Lower leg skin (tissue), 4 donors: Measurements from ENCODE around the gene BOD1L1. TPM values are rescaled to one million over a fixed set of nuclear protein-coding genes. Genes with fewer than 3 reads are reported as not detected.

Experiments used
- DNase-seq, 2 donors: peaks; one replicate each; pipeline ENCODE4 v3.0.0-alpha.2; 2019; ENCODE audit warnings: low spot score in 2 of 2
- H3K4me3 ChIP-seq: fragments of 200-600 bp; sonication (generic); 2 replicates; pipeline ENCODE4 v1.5.1; 2017; ENCODE audit warnings: mild to moderate bottlenecking, low read depth; ENCODE audit not compliant: poor library complexity, severe bottlenecking
- POLR2A ChIP-seq, 2 donors: fragments of 450-650 bp; IDR thresholded peaks; one replicate each; pipeline ENCODE4 v1.6.1; 2016 to 2017; ENCODE audit warnings: antibody characterized with exemption in 2 of 2, mild to moderate bottlenecking in 1 of 2, moderate library complexity in 1 of 2
- WGBS, 2 donors: methylation state at CpG; one replicate each; pipeline ENCODE4 v1.1.5; 2018; 5-methylcytosine and 5-hydroxymethylcytosine counted together
- intact Hi-C: fragments of 100-400 bp; cut with DNase I; formaldehyde crosslinking; loops from one replicate; pipeline ENCODE4 v1.15.0; 2023; ENCODE audit warnings: low total_unique reads
- total RNA-seq, 4 donors: library from RNA; depleted of rRNA; stranded (reverse); fragments of >200 nt; gene quantifications; one replicate each; pipeline ENCODE4 v1.1.0, GENCODE V29; 2016
- TF ChIP-seq, protein P1 (sequence below), 3 donors: fragments of 450-650 bp; IDR thresholded peaks; one replicate each; pipeline ENCODE4 v1.5.1; 2016; ENCODE audit warnings: antibody characterized with exemption in 3 of 3, mild to moderate bottlenecking in 3 of 3, moderate library complexity in 2 of 3

Gene BOD1L1
- total RNA-seq: 10 to 100 TPM; 25.3 to 32.7 (median 30.6) TPM

DNA sequence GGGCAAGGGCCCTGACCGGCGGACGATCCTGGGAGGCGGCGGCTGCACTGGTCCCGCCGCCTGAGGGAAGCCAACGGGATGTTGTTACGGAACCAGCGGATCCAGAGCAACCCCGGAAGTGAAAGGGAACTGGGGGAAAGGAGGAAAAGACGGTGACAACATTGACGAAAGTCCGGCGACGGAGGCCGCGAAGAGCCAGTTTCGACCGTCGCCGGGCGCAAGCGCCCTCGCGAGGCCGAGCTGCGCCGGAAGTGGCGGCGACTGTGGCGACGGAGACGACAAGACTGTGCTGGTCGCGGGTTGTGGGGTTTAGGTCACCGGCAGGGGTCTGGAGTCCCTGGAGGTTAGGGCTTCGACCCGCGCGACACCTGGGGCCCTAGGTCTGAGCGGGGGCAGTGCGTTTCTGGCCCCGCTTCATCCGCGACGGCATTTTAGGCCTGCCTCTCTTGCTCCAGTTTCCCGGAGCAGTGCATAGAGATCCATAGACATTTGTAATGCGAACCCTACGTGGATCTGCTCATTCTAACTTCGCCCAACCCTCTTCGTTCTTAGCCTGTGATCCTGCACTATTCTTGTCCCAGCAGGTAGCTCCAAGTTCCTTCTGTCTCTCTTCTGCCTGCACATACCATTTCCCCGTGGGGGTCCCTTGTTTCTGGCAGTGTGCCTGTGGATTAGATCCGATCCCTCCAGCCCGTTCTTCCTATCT, at the start of gene BOD1L1:
Gene BOD1L1 (minus strand): TSS at position 120 of the 706 bp plus-strand sequence. CDS start 138 bp downstream, outside the sequence.
- peak in 1 of 2 donors; percentile 30 for TF ChIP-seq POLR2A (IDR thresholded peaks at IDR 0.05)
- TF ChIP-seq, protein P1, sequence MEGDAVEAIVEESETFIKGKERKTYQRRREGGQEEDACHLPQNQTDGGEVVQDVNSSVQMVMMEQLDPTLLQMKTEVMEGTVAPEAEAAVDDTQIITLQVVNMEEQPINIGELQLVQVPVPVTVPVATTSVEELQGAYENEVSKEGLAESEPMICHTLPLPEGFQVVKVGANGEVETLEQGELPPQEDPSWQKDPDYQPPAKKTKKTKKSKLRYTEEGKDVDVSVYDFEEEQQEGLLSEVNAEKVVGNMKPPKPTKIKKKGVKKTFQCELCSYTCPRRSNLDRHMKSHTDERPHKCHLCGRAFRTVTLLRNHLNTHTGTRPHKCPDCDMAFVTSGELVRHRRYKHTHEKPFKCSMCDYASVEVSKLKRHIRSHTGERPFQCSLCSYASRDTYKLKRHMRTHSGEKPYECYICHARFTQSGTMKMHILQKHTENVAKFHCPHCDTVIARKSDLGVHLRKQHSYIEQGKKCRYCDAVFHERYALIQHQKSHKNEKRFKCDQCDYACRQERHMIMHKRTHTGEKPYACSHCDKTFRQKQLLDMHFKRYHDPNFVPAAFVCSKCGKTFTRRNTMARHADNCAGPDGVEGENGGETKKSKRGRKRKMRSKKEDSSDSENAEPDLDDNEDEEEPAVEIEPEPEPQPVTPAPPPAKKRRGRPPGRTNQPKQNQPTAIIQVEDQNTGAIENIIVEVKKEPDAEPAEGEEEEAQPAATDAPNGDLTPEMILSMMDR (IDR thresholded peaks at IDR 0.05): peak in 1 of 3 donors; percentile 57
- DNase-seq: peak; percentile 90 to 96
- 0% methylated on average over 49 to 54 of the region's 55 CpGs for WGBS, 2 donors
- H3K4me3 ChIP-seq: peak within 1 kb of the TSS; percentile 65
- intact Hi-C loops: no loop called here

DNA sequence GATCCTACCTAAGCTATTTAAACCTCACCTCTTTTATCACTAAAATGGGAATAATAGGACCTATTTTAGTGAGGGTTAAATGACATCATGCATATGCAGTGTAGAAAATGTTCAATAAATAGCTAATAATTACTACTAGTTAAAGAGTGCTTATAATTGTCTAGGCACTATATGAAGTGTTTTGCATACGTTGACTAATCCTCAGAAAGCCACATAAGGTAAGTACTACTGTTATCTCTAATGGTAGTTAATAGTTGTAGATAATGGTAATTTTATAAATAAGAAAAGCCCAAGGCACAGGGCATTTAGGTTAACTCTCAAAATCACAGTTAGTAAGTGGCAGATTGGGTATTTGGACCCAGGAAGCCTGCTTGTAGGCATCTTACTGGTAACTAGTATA, 47.4 kb upstream of the BOD1L1 start:
- WGBS, 2 donors: 79 to 88% methylated on average over 1 of the region's 1 CpG
- no peak for TF ChIP-seq POLR2A (IDR thresholded peaks at IDR 0.05)
- TF ChIP-seq, protein P1 (IDR thresholded peaks at IDR 0.05): no peak
- H3K4me3 ChIP-seq: no peak overlapping the region
- no peak for DNase-seq
- intact Hi-C loops: no loop called here

DNA sequence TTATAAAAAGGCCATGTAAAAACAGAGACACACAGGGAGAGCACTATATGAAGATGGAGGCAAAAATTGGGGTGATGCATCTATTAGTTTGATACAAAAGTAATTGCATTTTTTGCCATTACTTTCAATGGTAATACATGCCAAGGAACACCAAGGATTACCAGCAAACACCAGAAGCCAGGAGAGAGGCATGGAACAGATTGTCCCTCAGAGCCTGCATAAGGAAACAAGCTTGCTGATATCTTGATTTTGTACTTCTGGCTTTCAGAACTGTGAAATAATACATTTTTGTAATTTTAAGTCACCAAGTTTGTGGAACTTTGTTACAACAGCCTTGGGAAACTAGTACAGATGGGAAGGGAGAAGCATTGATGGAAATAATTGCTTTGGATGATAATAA, 45.6 kb upstream of the BOD1L1 start:
- DNase-seq: no peak
- intact Hi-C loops: no loop called here
- TF ChIP-seq, protein P1 (IDR thresholded peaks at IDR 0.05): no peak
- TF ChIP-seq POLR2A (IDR thresholded peaks at IDR 0.05): no peak

GRCh38 chr4:13670456-13671160, 43.1 kb upstream of the BOD1L1 start:
- DNase-seq: no peak
- intact Hi-C loops: no loop called here
- WGBS, 2 donors: 86 to 87% methylated on average over 4 of the region's 4 CpGs
- no peak overlapping the region for H3K4me3 ChIP-seq
- TF ChIP-seq POLR2A (IDR thresholded peaks at IDR 0.05): no peak
- TF ChIP-seq, protein P1 (IDR thresholded peaks at IDR 0.05): no peak

More for the DNA sequence above, 45.6 kb upstream of the BOD1L1 start:
- H3K4me3 ChIP-seq: no peak overlapping the region

DNA sequence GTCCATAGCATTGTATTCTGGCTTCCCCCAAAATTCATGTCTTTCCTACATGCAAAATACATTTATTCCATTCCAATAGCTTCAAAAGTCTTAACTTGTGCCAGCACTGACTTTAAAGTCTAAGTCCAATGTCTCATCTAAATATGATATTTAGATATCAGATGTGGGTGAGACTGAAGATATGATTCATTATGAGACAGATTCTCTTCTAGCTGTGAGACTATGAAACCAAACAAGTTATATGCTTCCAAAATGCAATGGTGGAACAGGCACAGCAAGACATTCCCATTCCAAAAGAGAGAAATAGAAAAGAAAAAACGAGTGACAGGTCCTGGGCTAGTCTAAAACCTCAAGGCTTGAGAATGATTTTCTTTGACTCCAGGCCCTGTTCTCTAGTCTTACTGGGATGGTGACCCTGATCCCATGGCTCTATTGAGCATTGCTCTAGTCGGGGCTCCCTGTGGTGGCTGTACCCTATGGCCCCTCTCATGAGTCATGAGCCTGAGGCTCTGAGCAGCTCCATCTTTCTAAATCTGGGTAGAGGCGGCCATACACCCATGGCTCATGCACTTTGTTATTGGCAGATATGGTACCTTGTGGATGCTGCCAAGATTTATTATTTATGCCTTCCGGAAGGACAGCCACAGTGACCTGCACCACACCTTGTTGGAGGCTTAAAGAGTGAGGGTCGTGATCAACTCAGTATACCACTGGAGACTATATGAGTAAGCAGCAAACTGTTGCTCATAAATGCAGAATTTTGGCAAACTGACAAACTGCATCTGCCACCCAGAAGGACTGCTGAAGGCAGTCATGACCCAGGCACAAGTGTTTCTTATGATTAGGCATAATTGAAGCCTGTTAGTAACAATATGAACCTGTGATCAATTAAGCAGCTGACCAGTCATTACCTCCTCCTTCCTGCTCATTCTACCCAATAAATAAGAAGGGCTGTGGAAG, 38.5 kb upstream of the BOD1L1 start:
- DNase-seq: no peak
- TF ChIP-seq POLR2A (IDR thresholded peaks at IDR 0.05): no peak
- TF ChIP-seq, protein P1 (IDR thresholded peaks at IDR 0.05): no peak
- H3K4me3 ChIP-seq: no peak overlapping the region
- intact Hi-C loops: no loop called here
- 57 to 70% methylated on average over 5 of the region's 5 CpGs for WGBS, 2 donors
